H9 (cell line): ENCODE results near the gene USP27X. TPM values are rescaled to one million over a fixed set of nuclear protein-coding genes. Genes with fewer than 3 reads are reported as not detected.

Experiments
- DNase-seq: peaks from one replicate; pipeline ENCODE4 v3.0.0-alpha.2; 2017
- H2AFZ ChIP-seq: one replicate; pipeline ENCODE4 v1.6.1; 2013; ENCODE audit warnings: mild to moderate bottlenecking, low read length, control low read depth, moderate library complexity
- H2AK5ac ChIP-seq: 2 replicates; pipeline ENCODE4 v1.6.1; 2013; ENCODE audit warnings: low read length, control low read depth, mixed read lengths; ENCODE audit not compliant: insufficient read length
- H2BK120ac ChIP-seq: one replicate; pipeline ENCODE4 v1.6.1; 2013; ENCODE audit warnings: low read depth, mild to moderate bottlenecking, low read length, control low read depth, inconsistent platforms; ENCODE audit not compliant: poor library complexity, severe bottlenecking
- H2BK12ac ChIP-seq: 2 replicates; pipeline ENCODE4 v1.6.1; 2013; ENCODE audit warnings: low read length, control low read depth, mixed read lengths, low read depth; ENCODE audit not compliant: insufficient read length
- H2BK15ac ChIP-seq: 2 replicates; pipeline ENCODE4 v1.6.1; 2013; ENCODE audit warnings: low read depth, low read length, control low read depth
- H2BK20ac ChIP-seq: one replicate; pipeline ENCODE4 v1.6.1; 2013; ENCODE audit warnings: low read depth, mild to moderate bottlenecking, low read length, control low read depth, inconsistent platforms; ENCODE audit not compliant: poor library complexity, severe bottlenecking
- H2BK5ac ChIP-seq: 2 replicates; pipeline ENCODE4 v1.6.1; 2013; ENCODE audit warnings: low read length, control low read depth, mixed read lengths; ENCODE audit not compliant: insufficient read length
- H3K14ac ChIP-seq: 2 replicates; pipeline ENCODE4 v1.6.1; 2013; ENCODE audit warnings: low read length, control low read depth; ENCODE audit not compliant: insufficient read depth
- H3K18ac ChIP-seq: 2 replicates; pipeline ENCODE4 v1.6.1; 2013; ENCODE audit warnings: low read depth, mild to moderate bottlenecking, mixed read lengths, low read length, control low read depth; ENCODE audit not compliant: insufficient read length
- H3K23ac ChIP-seq: 2 replicates; pipeline ENCODE4 v1.6.1; 2013; ENCODE audit warnings: low read length, control low read depth, mixed read lengths, low read depth; ENCODE audit not compliant: insufficient read length
- H3K23me2 ChIP-seq: 2 replicates; pipeline ENCODE4 v1.6.1; 2013; ENCODE audit warnings: low read depth, mild to moderate bottlenecking, mixed read lengths, low read length, control low read depth; ENCODE audit not compliant: insufficient read length, poor library complexity, severe bottlenecking
- H3K27ac ChIP-seq: 2 replicates; pipeline ENCODE4 v1.5.1; 2013; ENCODE audit warnings: low read length, control low read depth, mixed read lengths, low read depth; ENCODE audit not compliant: insufficient read length
- H3K27me3 ChIP-seq: 2 replicates; pipeline ENCODE4 v1.6.1; 2013; ENCODE audit warnings: low read length, control low read depth, inconsistent platforms; ENCODE audit not compliant: insufficient read depth
- H3K4ac ChIP-seq: 2 replicates; pipeline ENCODE4 v1.6.1; 2013; ENCODE audit warnings: low read depth, mild to moderate bottlenecking, control low read depth, inconsistent platforms, low read length, moderate library complexity
- H3K4me1 ChIP-seq: 2 replicates; pipeline ENCODE4 v1.6.1; 2013; ENCODE audit warnings: low read length, control low read depth, inconsistent platforms; ENCODE audit not compliant: insufficient read depth
- H3K4me2 ChIP-seq: 2 replicates; pipeline ENCODE4 v1.6.1; 2013; ENCODE audit warnings: low read length, control low read depth, mixed read lengths; ENCODE audit not compliant: insufficient read length, insufficient read depth
- H3K56ac ChIP-seq: 2 replicates; pipeline ENCODE4 v1.6.1; 2013; ENCODE audit warnings: low read depth, mild to moderate bottlenecking, mixed read lengths, low read length, control low read depth; ENCODE audit not compliant: insufficient read length
- H3K79me1 ChIP-seq: 2 replicates; pipeline ENCODE4 v1.6.1; 2013; ENCODE audit warnings: low read depth, mild to moderate bottlenecking, moderate library complexity, low read length, control low read depth, inconsistent platforms; ENCODE audit not compliant: insufficient read depth, poor library complexity, severe bottlenecking
- H3K79me2 ChIP-seq: 2 replicates; pipeline ENCODE4 v1.6.1; 2013; ENCODE audit warnings: low read length, control low read depth, inconsistent platforms; ENCODE audit not compliant: insufficient read depth
- H3K9ac ChIP-seq: 2 replicates; pipeline ENCODE4 v1.6.1; 2013; ENCODE audit warnings: low read length, control low read depth, mixed read lengths; ENCODE audit not compliant: insufficient read length; ENCODE audit errors: extremely low read depth
- H3K9me3 ChIP-seq: one replicate; pipeline ENCODE4 v1.6.1; 2013; ENCODE audit warnings: low read depth, low read length, inconsistent platforms; ENCODE audit not compliant: control insufficient read depth
- H3T11ph ChIP-seq: one replicate; pipeline ENCODE4 v1.6.1; 2013; ENCODE audit warnings: mild to moderate bottlenecking, low read length, control low read depth, inconsistent platforms
- H4K20me1 ChIP-seq: one replicate; pipeline ENCODE4 v1.6.1; 2013; ENCODE audit not compliant: control insufficient read depth, insufficient read length, insufficient read depth
- H4K5ac ChIP-seq: 2 replicates; pipeline ENCODE4 v1.6.1; 2013; ENCODE audit warnings: low read depth, mild to moderate bottlenecking, mixed read lengths, low read length, control low read depth; ENCODE audit not compliant: insufficient read length
- H4K8ac ChIP-seq: replicated peaks from 2 replicates; pipeline ENCODE4 v1.6.1; 2013; ENCODE audit warnings: low read length, control low read depth, mixed read lengths, low read depth; ENCODE audit not compliant: insufficient read length
- H4K91ac ChIP-seq: 2 replicates; pipeline ENCODE4 v1.6.1; 2013; ENCODE audit warnings: low read depth, mild to moderate bottlenecking, moderate library complexity, mixed read lengths, low read length, control low read depth; ENCODE audit not compliant: insufficient read length
- H3K27ac Mint-ChIP-seq, 3 experiments: 2 replicates in 2 of 3; 3 replicates in 1 of 3; pipeline ENCODE4 v1.8.0; 2020 to 2021; ENCODE audit warnings: mixed read lengths in 3 of 3, mild to moderate bottlenecking in 1 of 3, moderate library complexity in 1 of 3
- H3K27me3 Mint-ChIP-seq: 2 replicates; pipeline ENCODE4 v1.8.0; 2021; ENCODE audit warnings: low read depth, mild to moderate bottlenecking, moderate library complexity, mixed read lengths
- H3K36me3 Mint-ChIP-seq, 3 experiments: 2 replicates in 2 of 3; 3 replicates in 1 of 3; pipeline ENCODE4 v1.8.0; 2020 to 2021; ENCODE audit warnings: low read depth in 3 of 3, mixed read lengths in 3 of 3; ENCODE audit not compliant: insufficient read depth in 1 of 3
- H3K4me1 Mint-ChIP-seq, 2 experiments: 2 replicates each; pipeline ENCODE4 v1.8.0; 2020; ENCODE audit warnings: mixed read lengths in 2 of 2
- H3K4me3 Mint-ChIP-seq, 2 experiments: 2 replicates in 1 of 2; 3 replicates in 1 of 2; pipeline ENCODE4 v1.8.0; 2020 to 2021; ENCODE audit warnings: mild to moderate bottlenecking in 2 of 2, mixed read lengths in 2 of 2, moderate library complexity in 1 of 2
- H3K9me3 Mint-ChIP-seq, 2 experiments: 2 replicates in 1 of 2; 3 replicates in 1 of 2; pipeline ENCODE4 v1.8.0; 2020; ENCODE audit warnings: mild to moderate bottlenecking in 2 of 2, mixed read lengths in 2 of 2, moderate library complexity in 1 of 2
- total RNA-seq: library from RNA; stranded (reverse); gene quantifications from 2 replicates; pipeline ENCODE4 v1.2.1, GENCODE V29; 2021
- TF ChIP-seq, protein P1 (sequence below): fragments of 200-600 bp; sonication (generic); conservative IDR thresholded peaks from 3 replicates; pipeline ENCODE4 v1.8.0; 2021; ENCODE audit warnings: antibody characterized with exemption, mild to moderate bottlenecking

Gene USP27X
- total RNA-seq, 1 experiment from 2014 or later = 5.7 TPM

DNA sequence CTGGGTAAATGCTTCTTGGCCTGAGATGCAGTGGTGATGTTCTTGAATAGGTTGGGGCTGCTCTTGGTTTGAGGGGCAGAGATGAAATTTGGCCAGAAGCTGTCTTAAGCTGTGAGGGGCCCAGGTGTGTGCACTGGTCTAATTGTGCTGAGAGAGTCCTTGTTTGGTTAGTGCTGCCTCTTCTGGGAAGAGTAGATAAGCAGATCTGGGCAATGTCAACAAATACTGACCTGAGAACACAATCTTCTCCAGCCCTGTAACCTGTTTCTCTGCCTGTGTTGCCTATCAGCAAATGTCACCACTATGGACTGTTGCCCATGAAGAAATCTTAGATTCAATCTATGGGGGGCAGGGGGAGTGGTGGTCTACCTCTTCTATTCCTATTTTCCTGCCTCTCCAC is 17.2 kb upstream of the USP27X start:
- Histone ChIP-seq H3K79me1 (no peaks in the 10 kb centered on the region), H2BK5ac (no peak overlapping the region), H2BK120ac (no peak overlapping the region), H2AK5ac (no peak overlapping the region), H3K4me2 (no peak overlapping the region), H3K18ac (no peak overlapping the region), H2BK20ac (no peak overlapping the region), H2BK12ac (no peak overlapping the region), H3K23me2 (no peaks in the 10 kb centered on the region), H3K9ac (no peak overlapping the region), H2BK15ac (no peak overlapping the region), H4K8ac (no peak overlapping the region), H3K14ac (no peak overlapping the region), H3K9me3 (peaks cover 35% of the 10 kb centered on the region), H3K27ac (no peak overlapping the region), H2AFZ (no peak overlapping the region), H4K20me1 (no peaks in the 10 kb centered on the region), H3K79me2 (no peaks in the 10 kb centered on the region), H4K91ac (no peak overlapping the region), H4K5ac (no peak overlapping the region), H3T11ph (no peak overlapping the region), H3K23ac (no peak overlapping the region), H3K4ac (no peak overlapping the region), H3K56ac (no peak overlapping the region), H3K4me1 (no peaks in the 10 kb centered on the region), H3K27me3 (no peaks in the 10 kb centered on the region)
- TF ChIP-seq, protein P1, sequence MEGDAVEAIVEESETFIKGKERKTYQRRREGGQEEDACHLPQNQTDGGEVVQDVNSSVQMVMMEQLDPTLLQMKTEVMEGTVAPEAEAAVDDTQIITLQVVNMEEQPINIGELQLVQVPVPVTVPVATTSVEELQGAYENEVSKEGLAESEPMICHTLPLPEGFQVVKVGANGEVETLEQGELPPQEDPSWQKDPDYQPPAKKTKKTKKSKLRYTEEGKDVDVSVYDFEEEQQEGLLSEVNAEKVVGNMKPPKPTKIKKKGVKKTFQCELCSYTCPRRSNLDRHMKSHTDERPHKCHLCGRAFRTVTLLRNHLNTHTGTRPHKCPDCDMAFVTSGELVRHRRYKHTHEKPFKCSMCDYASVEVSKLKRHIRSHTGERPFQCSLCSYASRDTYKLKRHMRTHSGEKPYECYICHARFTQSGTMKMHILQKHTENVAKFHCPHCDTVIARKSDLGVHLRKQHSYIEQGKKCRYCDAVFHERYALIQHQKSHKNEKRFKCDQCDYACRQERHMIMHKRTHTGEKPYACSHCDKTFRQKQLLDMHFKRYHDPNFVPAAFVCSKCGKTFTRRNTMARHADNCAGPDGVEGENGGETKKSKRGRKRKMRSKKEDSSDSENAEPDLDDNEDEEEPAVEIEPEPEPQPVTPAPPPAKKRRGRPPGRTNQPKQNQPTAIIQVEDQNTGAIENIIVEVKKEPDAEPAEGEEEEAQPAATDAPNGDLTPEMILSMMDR = no peak
- no peaks in the 10 kb centered on the region for H3K36me3 Mint-ChIP-seq
- no peak for DNase-seq
- no peaks in the 10 kb centered on the region for H3K4me1 Mint-ChIP-seq
- peaks cover 37 to 41% of the 10 kb centered on the region in 2 experiments for H3K9me3 Mint-ChIP-seq
- H3K27ac Mint-ChIP-seq = no peak overlapping the region
- no peaks in the 10 kb centered on the region; the same call in none of the 2 replicates for H3K27me3 Mint-ChIP-seq
- H3K4me3 Mint-ChIP-seq = no peak overlapping the region
